Measurements from ENCODE around the gene ROCK2.

ROCK2 gene

DNA sequence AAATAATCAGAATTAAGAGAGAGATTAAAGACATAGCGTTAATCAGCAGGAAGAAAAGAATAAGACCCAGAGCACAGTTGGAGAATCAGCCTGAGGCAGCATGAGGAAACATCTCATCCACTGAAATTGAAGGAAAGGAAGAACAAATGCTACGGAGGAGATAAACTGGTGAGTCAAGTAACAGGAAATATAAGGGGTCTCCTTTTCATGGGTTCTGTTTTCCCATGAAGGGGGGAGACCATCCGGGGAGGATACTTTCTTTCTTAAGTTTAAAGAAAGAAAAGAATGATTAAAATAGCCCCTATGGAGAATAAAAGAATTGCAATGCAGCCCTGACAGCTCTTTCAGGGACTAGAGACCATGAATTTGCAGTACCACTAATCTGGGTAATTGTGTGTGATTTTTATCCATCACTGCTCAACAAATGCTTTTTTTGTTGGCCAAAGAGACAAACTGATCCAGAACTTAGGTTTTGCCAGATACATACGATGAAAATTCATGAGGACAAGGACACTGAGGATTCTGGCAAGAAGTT is 17.7 kb downstream of the ROCK2 start:
- DNase-seq (ENCODE audit: low read depth) = no peak
- TF ChIP-seq, protein P1, sequence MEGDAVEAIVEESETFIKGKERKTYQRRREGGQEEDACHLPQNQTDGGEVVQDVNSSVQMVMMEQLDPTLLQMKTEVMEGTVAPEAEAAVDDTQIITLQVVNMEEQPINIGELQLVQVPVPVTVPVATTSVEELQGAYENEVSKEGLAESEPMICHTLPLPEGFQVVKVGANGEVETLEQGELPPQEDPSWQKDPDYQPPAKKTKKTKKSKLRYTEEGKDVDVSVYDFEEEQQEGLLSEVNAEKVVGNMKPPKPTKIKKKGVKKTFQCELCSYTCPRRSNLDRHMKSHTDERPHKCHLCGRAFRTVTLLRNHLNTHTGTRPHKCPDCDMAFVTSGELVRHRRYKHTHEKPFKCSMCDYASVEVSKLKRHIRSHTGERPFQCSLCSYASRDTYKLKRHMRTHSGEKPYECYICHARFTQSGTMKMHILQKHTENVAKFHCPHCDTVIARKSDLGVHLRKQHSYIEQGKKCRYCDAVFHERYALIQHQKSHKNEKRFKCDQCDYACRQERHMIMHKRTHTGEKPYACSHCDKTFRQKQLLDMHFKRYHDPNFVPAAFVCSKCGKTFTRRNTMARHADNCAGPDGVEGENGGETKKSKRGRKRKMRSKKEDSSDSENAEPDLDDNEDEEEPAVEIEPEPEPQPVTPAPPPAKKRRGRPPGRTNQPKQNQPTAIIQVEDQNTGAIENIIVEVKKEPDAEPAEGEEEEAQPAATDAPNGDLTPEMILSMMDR (conservative IDR thresholded peaks at IDR 0.05; ENCODE audit: control insufficient read depth, insufficient read depth, low read depth, low read length) = no peak
- H3K4me3 ChIP-seq (ENCODE audit: control insufficient read depth, low read depth, low read length) = no peak overlapping the region

DNA sequence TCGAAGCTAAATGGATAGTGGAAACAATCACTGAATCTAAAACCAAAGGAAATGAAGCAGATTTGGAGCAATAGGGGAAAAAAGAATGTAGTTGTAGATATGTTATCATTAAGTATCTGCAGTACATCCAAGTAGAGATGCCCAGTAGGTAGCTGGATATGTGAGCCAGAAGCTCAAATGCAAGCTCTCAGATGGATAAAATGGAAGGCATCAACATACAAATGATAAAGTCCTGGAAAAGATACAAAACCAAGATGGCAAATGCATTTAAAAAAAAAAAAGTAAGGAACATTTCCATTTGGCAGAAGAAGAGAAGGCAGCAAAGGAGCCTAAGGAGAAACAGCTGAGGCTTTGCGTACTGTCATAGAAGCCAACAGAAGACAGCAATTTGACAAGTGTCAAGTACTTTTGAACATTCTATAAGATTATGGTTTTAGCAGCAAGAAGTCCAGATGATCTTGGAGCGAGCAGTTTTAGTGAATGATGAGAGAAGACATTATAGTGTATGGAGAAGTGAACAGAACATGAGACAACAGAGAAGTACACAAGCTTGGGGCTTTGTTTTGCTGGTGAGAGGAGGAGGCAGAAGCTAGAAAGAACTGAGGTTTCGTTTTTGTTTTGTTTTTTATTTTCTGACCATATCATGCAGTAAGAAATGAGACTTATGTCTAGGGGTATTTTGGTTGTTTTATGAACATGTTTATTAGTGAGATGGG is 18.3 kb downstream of the ROCK2 start:
- no peak for DNase-seq (ENCODE audit: low read depth)
- TF ChIP-seq, protein P1 (conservative IDR thresholded peaks at IDR 0.05; ENCODE audit: control insufficient read depth, insufficient read depth, low read depth, low read length) = no peak
- no peak overlapping the region for H3K4me3 ChIP-seq (ENCODE audit: control insufficient read depth, low read depth, low read length)

DNA sequence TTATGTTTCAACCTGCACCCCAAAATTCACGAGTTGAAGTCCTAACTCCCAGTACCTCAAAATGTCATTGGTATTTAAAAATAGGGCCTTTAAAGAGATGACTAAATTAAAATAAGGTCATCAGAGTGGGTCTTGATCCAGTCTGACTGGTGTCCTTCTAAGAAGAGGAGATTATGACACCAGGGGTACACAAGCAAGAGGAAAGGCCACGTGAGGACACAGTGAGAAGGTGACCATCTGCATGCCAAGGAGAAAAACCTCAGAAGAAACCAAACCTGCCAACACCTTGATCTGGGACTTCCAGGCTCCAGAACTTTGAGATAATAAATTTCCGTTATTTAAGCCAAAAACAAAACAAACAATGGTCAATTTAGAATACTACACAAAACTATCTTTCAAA is 22.6 kb downstream of the ROCK2 start:
- TF ChIP-seq, protein P1 (conservative IDR thresholded peaks at IDR 0.05; ENCODE audit: control insufficient read depth, insufficient read depth, low read depth, low read length) = no peak
- no peak overlapping the region for H3K4me3 ChIP-seq (ENCODE audit: control insufficient read depth, low read depth, low read length)
- no peak for DNase-seq (ENCODE audit: low read depth)

DNA sequence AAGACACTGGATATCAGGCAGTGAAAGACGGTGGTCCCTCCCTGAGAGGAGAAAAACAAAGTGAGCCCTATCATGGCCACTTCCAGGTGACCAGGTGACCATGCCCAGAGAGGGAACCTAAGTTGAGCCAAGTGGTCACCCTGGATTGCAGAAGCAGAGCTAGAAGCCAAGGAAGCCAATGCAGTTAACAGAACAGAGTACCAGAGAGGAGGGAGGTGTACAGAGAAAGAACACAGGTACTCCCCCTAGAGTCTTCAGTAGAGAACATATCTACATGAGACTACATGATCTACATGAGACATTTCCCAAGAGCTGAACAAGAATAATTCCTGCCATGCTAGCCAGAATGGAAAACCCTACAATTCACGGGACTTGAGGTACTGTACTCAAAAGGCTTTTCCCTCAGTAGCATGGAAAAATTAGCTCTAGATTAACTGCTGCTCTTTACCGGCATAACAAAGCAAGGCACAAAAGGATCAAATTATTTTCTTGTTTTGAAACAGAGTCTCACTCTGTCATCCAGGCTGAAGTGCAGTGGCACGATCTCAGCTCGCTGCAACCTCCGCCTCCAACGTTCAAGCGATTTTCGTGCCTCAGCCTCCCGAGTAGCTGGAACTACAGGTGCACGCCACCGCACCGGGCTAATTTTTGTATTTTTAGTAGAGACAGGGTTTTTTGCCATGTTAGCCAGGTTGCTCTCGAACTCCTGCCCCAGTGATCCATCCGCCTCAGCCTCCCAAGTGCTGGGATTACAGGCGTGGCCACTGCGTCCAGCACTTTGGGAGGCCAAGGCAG is 23.5 kb downstream of the ROCK2 start:
- TF ChIP-seq, protein P1 (conservative IDR thresholded peaks at IDR 0.05; ENCODE audit: control insufficient read depth, insufficient read depth, low read depth, low read length) = no peak
- no peak overlapping the region for H3K4me3 ChIP-seq (ENCODE audit: control insufficient read depth, low read depth, low read length)
- no peak for DNase-seq (ENCODE audit: low read depth)

DNA sequence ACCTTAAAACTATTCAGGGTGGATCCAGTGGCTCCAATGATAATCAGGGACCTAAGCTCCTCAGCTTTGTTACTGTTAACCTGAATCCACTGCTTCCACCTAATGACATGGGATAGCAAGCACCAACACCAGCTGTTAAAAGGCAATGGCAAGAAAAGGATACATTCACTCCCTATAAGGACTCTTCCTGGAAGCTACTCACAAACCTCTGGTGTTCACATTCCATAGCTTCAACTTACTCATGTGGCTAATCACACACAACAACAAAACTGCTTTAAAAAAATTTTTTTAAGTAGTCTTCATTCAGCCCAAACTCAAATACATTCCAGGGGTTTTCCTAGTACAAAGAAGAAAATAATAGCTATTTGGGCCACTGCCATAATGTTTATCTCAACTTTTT is 24.5 kb downstream of the ROCK2 start:
- peak; percentile 19 for DNase-seq (ENCODE audit: low read depth)
- H3K4me3 ChIP-seq (ENCODE audit: control insufficient read depth, low read depth, low read length) = no peak overlapping the region
- TF ChIP-seq, protein P1 (conservative IDR thresholded peaks at IDR 0.05; ENCODE audit: control insufficient read depth, insufficient read depth, low read depth, low read length) = no peak

DNA sequence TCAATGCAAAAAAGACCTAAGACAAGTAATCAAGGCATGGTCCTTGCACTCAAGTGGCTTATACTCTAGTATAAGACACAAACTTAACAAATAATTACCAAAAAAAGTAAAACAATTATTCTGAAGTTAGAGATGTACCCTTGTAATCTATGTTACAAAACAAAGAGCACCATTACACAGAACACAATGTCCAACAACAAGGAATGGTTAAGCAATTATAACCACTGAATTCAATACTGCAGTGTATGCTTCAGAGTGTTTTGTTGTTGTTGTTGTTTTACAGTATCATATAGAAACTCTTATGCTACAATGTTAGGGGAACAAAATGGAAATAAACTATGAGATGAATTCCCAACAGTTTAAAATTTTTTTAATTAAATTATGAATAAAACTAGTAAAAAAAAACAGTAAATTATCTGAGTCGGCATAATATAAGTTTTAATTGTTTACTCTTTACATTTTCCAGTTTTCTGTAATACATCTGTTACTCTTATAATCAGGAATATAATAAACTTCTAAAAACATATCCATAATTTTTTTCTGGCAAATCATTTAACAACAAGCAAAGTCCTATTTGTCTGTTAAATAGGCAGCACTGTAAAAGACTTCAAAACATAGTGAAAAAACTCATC is 29.2 kb downstream of the ROCK2 start:
- TF ChIP-seq, protein P1 (conservative IDR thresholded peaks at IDR 0.05; ENCODE audit: control insufficient read depth, insufficient read depth, low read depth, low read length) = no peak
- H3K4me3 ChIP-seq (ENCODE audit: control insufficient read depth, low read depth, low read length) = no peak overlapping the region

More for the DNA sequence above, 29.2 kb downstream of the ROCK2 start:
- no peak for DNase-seq (ENCODE audit: low read depth)
